Naive thymus-derived CD4-positive, alpha-beta T cell (primary cell): ENCODE measurements around the gene CDH5. TPM values are rescaled to one million over a fixed set of nuclear protein-coding genes. Genes with fewer than 3 reads are reported as not detected.

Source experiments
- ATAC-seq: fragments of 150-1000 bp; cut with Tn5 transposase; 2 replicates; pipeline ENCODE4 v1.10.0; 2021; ENCODE audit warnings: mild to moderate bottlenecking, moderate library complexity
- CTCF ChIA-PET: fragments of 350-600 bp; sonication (Branson Sonifier 250); formaldehyde crosslinking; loops from one replicate; lab custom pipeline; 2021; ENCODE audit warnings: antibody characterized with exemption; lab: Charles Lee
- POLR2A ChIA-PET: fragments of 350-600 bp; sonication (Branson Sonifier 250); formaldehyde crosslinking; loops from one replicate; lab custom pipeline; 2021; ENCODE audit warnings: antibody characterized with exemption, inconsistent platforms; lab: Charles Lee
- DNase-seq, 9 donors: peaks; one replicate each; pipeline versions ENCODE4 v3.0.0 to v3.0.0-alpha.2; 2020 to 2022; ENCODE audit warnings: mixed read lengths in 1 of 9
- H3K27ac ChIP-seq: one replicate; pipeline ENCODE4 v1.7.0; 2013; ENCODE audit warnings: mild to moderate bottlenecking, low read depth, low read length, moderate library complexity
- H3K27me3 ChIP-seq, 2 donors: one replicate each; pipeline ENCODE4 v1.7.0; 2013; ENCODE audit warnings: low read length in 2 of 2, mild to moderate bottlenecking in 2 of 2, moderate library complexity in 2 of 2; ENCODE audit not compliant: control insufficient read depth in 2 of 2, insufficient read depth in 2 of 2
- H3K36me3 ChIP-seq, 3 experiments: 1 replicate in 2 of 3; 2 replicates in 1 of 3; pipeline ENCODE4 v1.7.0; 2013; ENCODE audit warnings: low read length in 3 of 3, mild to moderate bottlenecking in 3 of 3, moderate library complexity in 1 of 3; ENCODE audit not compliant: insufficient read depth in 3 of 3, control insufficient read depth in 2 of 3
- H3K4me1 ChIP-seq, 2 donors: one replicate each; pipeline ENCODE4 v1.7.0; 2013; ENCODE audit warnings: low read length in 2 of 2, mild to moderate bottlenecking in 2 of 2, moderate library complexity in 1 of 2; ENCODE audit not compliant: control insufficient read depth in 2 of 2, insufficient read depth in 2 of 2
- H3K4me3 ChIP-seq: 2 replicates; pipeline ENCODE4 v1.7.0; 2013; ENCODE audit warnings: mild to moderate bottlenecking, low read length
- H3K9me3 ChIP-seq, 3 experiments: 1 replicate in 2 of 3; 2 replicates in 1 of 3; pipeline ENCODE4 v1.7.0; 2013; ENCODE audit warnings: low read length in 3 of 3; ENCODE audit not compliant: control insufficient read depth in 2 of 3
- H3K27ac Mint-ChIP-seq, 9 donors: one replicate each; pipeline ENCODE4 v1.8.0; 2020 to 2022; ENCODE audit warnings: mixed read lengths in 9 of 9, mild to moderate bottlenecking in 8 of 9, moderate library complexity in 5 of 9, inconsistent platforms in 2 of 9
- H3K27me3 Mint-ChIP-seq, 5 donors: one replicate each; pipeline ENCODE4 v1.8.0; 2021 to 2022; ENCODE audit warnings: mixed read lengths in 5 of 5, mild to moderate bottlenecking in 1 of 5
- H3K36me3 Mint-ChIP-seq, 5 donors: one replicate each; pipeline ENCODE4 v1.8.0; 2020 to 2022; ENCODE audit warnings: mixed read lengths in 5 of 5, mild to moderate bottlenecking in 3 of 5, inconsistent platforms in 1 of 5
- H3K4me1 Mint-ChIP-seq, 7 donors: one replicate each; pipeline ENCODE4 v1.8.0; 2020 to 2022; ENCODE audit warnings: mixed read lengths in 7 of 7, mild to moderate bottlenecking in 3 of 7, inconsistent platforms in 1 of 7
- H3K4me3 Mint-ChIP-seq, 10 donors: one replicate each; pipeline ENCODE4 v1.8.0; 2020 to 2022; ENCODE audit warnings: mild to moderate bottlenecking in 10 of 10, mixed read lengths in 10 of 10, moderate library complexity in 6 of 10, inconsistent platforms in 2 of 10
- H3K9me3 Mint-ChIP-seq, 11 donors: one replicate each; pipeline ENCODE4 v1.8.0; 2020 to 2022; ENCODE audit warnings: mixed read lengths in 11 of 11, mild to moderate bottlenecking in 4 of 11, inconsistent platforms in 1 of 11, moderate library complexity in 1 of 11
- intact Hi-C, 2 donors: fragments of 100-400 bp; cut with micrococcal nuclease; formaldehyde crosslinking; loops; one replicate each; pipeline ENCODE4 v1.15.1; 2023
- polyA plus RNA-seq, 2 donors: library from polyadenylated mRNA; unstranded; fragments of 300-500 nt; fragmentation: Illumina TruSeq; gene quantifications; one replicate each; pipeline ENCODE4 v1.2.3, GENCODE V29; 2021
- total RNA-seq, 6 experiments: library from RNA in 5 of 6; stranded (reverse) in 5 of 6; gene quantifications; 1 replicate in 5 of 6; 2 replicates in 1 of 6; pipeline ENCODE4 v1.2.3 and lab custom pipeline; 2021 to 2026

Gene CDH5
- total and polyA plus RNA-seq, 7 experiments from 2014 or later = not detected

GRCh38 chr16:66399930-66400329 is 33.4 kb downstream of the CDH5 start:
- Histone ChIP-seq H3K27me3 (no peaks in the 10 kb centered on the region), H3K4me1 (no peaks in the 10 kb centered on the region), H3K4me3 (no peak overlapping the region), H3K9me3 (no peaks in the 10 kb centered on the region), H3K36me3 (no peaks in the 10 kb centered on the region), H3K27ac (no peak overlapping the region)
- ATAC-seq = no peak
- peaks cover 0 to under 1% (median 0%) of the 10 kb centered on the region in 11 donors for H3K9me3 Mint-ChIP-seq
- ChIA-PET POLR2A (no interaction called here), CTCF (interaction anchor here (0.6 to 1.6 kb wide), 2 partner anchors 11 to 76 kb away, joined by 3 to 4 read pairs; no protein-coding TSS in a partner anchor)
- no peaks in the 10 kb centered on the region for H3K4me1 Mint-ChIP-seq
- intact Hi-C loops = no loop called here
- H3K27me3 Mint-ChIP-seq = peaks cover 0 to 24% (median 13%) of the 10 kb centered on the region in 5 donors
- H3K27ac Mint-ChIP-seq = no peak overlapping the region
- no peaks in the 10 kb centered on the region for H3K36me3 Mint-ChIP-seq
- no peak for DNase-seq
- H3K4me3 Mint-ChIP-seq = no peak overlapping the region

GRCh38 chr16:66400503-66401380 is 34.3 kb downstream of the CDH5 start:
- Histone ChIP-seq H3K27ac (no peak overlapping the region), H3K9me3 (no peaks in the 10 kb centered on the region), H3K36me3 (no peaks in the 10 kb centered on the region), H3K27me3 (no peaks in the 10 kb centered on the region), H3K4me1 (no peaks in the 10 kb centered on the region), H3K4me3 (no peak overlapping the region)
- Mint-ChIP-seq H3K4me3 (no peak overlapping the region), H3K27me3 (peaks cover 0 to 25% (median 15%) of the 10 kb centered on the region in 5 donors), H3K27ac (peak overlapping the region in 1 of 9 donors; percentile 25), H3K36me3 (no peaks in the 10 kb centered on the region), H3K9me3 (peaks cover 0 to 4% (median 0%) of the 10 kb centered on the region in 11 donors), H3K4me1 (no peaks in the 10 kb centered on the region)
- ChIA-PET POLR2A (no interaction called here), CTCF (interaction anchor here (0.6 kb wide), 1 partner anchor 75 kb away, joined by 3 read pairs; no protein-coding TSS in a partner anchor)
- no peak for DNase-seq
- intact Hi-C loops = no loop called here
- ATAC-seq = no peak

- Histone ChIP-seq H3K27me3 (no peaks in the 10 kb centered on the region), H3K4me1 (peaks cover 0 to under 1% of the 10 kb centered on the region in 2 donors), H3K36me3 (no peaks in the 10 kb centered on the region), H3K9me3 (no peaks in the 10 kb centered on the region), H3K4me3 (no peak overlapping the region), H3K27ac (no peak overlapping the region)
- Mint-ChIP-seq H3K4me1 (peaks cover 0 to 4% (median 0%) of the 10 kb centered on the region in 7 donors), H3K9me3 (peaks cover 0 to 4% (median 0%) of the 10 kb centered on the region in 11 donors), H3K4me3 (no peak overlapping the region), H3K27ac (no peak overlapping the region), H3K27me3 (peaks cover 0 to 24% (median 10%) of the 10 kb centered on the region in 5 donors), H3K36me3 (no peaks in the 10 kb centered on the region)
- ATAC-seq = no peak
- CTCF ChIA-PET = no interaction called here
- POLR2A ChIA-PET = no interaction called here
- DNase-seq = no peak
- intact Hi-C loops = no loop called here
Measured at GRCh38 chr16:66401610-66402009, 35.1 kb downstream of the CDH5 start.

- POLR2A ChIA-PET = no interaction called here
- CTCF ChIA-PET = no interaction called here
Measured at GRCh38 chr16:66402166-66402565, 35.7 kb downstream of the CDH5 start.

GRCh38 chr16:66402591-66403230 is 36.2 kb downstream of the CDH5 start:
- POLR2A ChIA-PET = no interaction called here
- DNase-seq = no peak

More at GRCh38 chr16:66402166-66402565, 35.7 kb downstream of the CDH5 start:
- H3K4me1 Mint-ChIP-seq = peaks cover 3 to 8% (median 4%) of the 10 kb centered on the region in 7 donors
- DNase-seq (no peak), ATAC-seq (no peak)
- Histone ChIP-seq H3K27me3 (no peaks in the 10 kb centered on the region), H3K4me1 (peaks cover 4 to 6% of the 10 kb centered on the region in 2 donors), H3K27ac (no peak overlapping the region), H3K36me3 (no peaks in the 10 kb centered on the region), H3K9me3 (no peaks in the 10 kb centered on the region), H3K4me3 (no peak overlapping the region)
- intact Hi-C loops = no loop called here
- H3K27ac Mint-ChIP-seq = no peak overlapping the region
- H3K9me3 Mint-ChIP-seq = peaks cover 0 to 4% (median 0%) of the 10 kb centered on the region in 11 donors
- peaks cover 0 to 21% (median 10%) of the 10 kb centered on the region in 5 donors for H3K27me3 Mint-ChIP-seq
- H3K36me3 Mint-ChIP-seq = no peaks in the 10 kb centered on the region
- no peak overlapping the region for H3K4me3 Mint-ChIP-seq

GRCh38 chr16:66403531-66404145 is 37.1 kb downstream of the CDH5 start:
- no peaks in the 10 kb centered on the region for H3K9me3 ChIP-seq
- H3K36me3 Mint-ChIP-seq = peaks cover 0 to 5% (median 0%) of the 10 kb centered on the region in 5 donors
- intact Hi-C loops = no loop called here
- H3K4me3 ChIP-seq = no peak overlapping the region
- ChIA-PET POLR2A (no interaction called here), CTCF (interaction anchor here (1.4 to 5.9 kb wide), 2 partner anchors 80 to 200 kb away, joined by 3 to 84 read pairs; no protein-coding TSS in a partner anchor)
- DNase-seq (no peak), ATAC-seq (no peak)
- H3K27ac Mint-ChIP-seq = no peak overlapping the region
- H3K4me1 ChIP-seq = peaks cover 13 to 14% of the 10 kb centered on the region in 2 donors
- no peaks in the 10 kb centered on the region for H3K27me3 ChIP-seq
- H3K4me3 Mint-ChIP-seq = no peak overlapping the region
- peaks cover 0 to 4% (median 0%) of the 10 kb centered on the region in 11 donors for H3K9me3 Mint-ChIP-seq
- peaks cover 8 to 20% (median 15%) of the 10 kb centered on the region in 7 donors for H3K4me1 Mint-ChIP-seq
- H3K36me3 ChIP-seq = no peaks in the 10 kb centered on the region
- H3K27ac ChIP-seq = no peak overlapping the region
- H3K27me3 Mint-ChIP-seq = peaks cover 0 to 21% (median 6%) of the 10 kb centered on the region in 5 donors

More at GRCh38 chr16:66402591-66403230, 36.2 kb downstream of the CDH5 start:
- intact Hi-C loops = no loop called here
- H3K27ac Mint-ChIP-seq = no peak overlapping the region
- peaks cover 0 to 4% (median 0%) of the 10 kb centered on the region in 11 donors for H3K9me3 Mint-ChIP-seq
- H3K27me3 Mint-ChIP-seq = peaks cover 0 to 21% (median 10%) of the 10 kb centered on the region in 5 donors
- peaks cover 4 to 10% (median 6%) of the 10 kb centered on the region in 7 donors for H3K4me1 Mint-ChIP-seq
- H3K4me3 Mint-ChIP-seq = no peak overlapping the region
- no peaks in the 10 kb centered on the region for H3K36me3 ChIP-seq
- H3K4me3 ChIP-seq = no peak overlapping the region
- CTCF ChIA-PET = no interaction called here
- ATAC-seq = no peak
- peaks cover 6 to 7% of the 10 kb centered on the region in 2 donors for H3K4me1 ChIP-seq
- H3K36me3 Mint-ChIP-seq = no peaks in the 10 kb centered on the region
- H3K9me3 ChIP-seq = no peaks in the 10 kb centered on the region
- no peaks in the 10 kb centered on the region for H3K27me3 ChIP-seq
- no peak overlapping the region for H3K27ac ChIP-seq
